DMS153 treated with DMSO at 0.1 percent for 48 hours (cell line): ENCODE data around the gene CHST8.
"Not testable (repeated sequence)": the region's sequence is repeated elsewhere in the genome, so short reads cannot be mapped to it uniquely, and the experiment has no call there.

Source experiments
- DNase-seq: peaks from one replicate; lab custom pipeline; 2025; ENCODE audit not compliant: unreplicated experiment; lab: John Stamatoyannopoulos, UW

Gene CHST8

DNA sequence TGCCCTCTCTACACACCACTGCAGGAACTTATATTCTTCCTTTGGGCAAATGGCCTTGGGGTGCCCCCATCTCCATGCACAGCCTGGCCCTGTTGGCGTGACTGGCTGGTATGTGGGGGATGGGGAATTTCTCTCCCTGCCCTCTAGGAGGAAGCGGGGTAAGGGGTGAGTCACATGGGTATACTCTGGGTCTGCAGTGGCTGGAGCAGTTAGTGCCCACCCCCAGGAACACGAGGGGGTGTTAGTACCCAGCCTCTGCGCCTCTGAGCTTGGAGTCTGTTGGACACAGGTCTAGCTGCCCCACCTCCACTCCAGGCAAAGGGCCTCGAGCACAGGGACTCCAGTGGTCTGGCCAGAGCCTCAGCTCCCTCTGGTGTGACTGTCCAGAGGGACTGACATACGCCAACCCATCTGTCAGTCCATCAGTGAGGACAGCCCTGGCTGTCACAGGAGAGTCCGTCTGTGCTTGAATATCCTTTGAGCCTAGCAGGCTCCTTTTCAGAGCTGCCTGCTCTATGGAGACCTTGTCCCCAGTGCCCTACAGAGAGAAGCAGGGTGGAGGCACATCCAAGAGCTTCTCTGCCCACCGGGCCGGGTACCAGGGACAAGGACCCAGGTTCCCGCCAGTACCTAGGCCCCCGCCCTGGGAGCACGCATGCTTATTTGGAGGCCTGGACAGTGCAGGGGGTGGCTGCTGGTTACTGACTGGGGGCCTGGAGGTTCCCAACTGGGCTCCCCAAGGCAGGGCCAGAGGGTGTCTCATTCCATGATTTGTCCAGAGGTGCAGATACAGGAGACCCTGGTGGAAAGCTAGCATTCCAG, 66.6 kb downstream of the CHST8 start:
- no peak for DNase-seq

- no peak for DNase-seq
Measured at GRCh38 chr19:33689138-33689746, 67.5 kb downstream of the CHST8 start.

DNA sequence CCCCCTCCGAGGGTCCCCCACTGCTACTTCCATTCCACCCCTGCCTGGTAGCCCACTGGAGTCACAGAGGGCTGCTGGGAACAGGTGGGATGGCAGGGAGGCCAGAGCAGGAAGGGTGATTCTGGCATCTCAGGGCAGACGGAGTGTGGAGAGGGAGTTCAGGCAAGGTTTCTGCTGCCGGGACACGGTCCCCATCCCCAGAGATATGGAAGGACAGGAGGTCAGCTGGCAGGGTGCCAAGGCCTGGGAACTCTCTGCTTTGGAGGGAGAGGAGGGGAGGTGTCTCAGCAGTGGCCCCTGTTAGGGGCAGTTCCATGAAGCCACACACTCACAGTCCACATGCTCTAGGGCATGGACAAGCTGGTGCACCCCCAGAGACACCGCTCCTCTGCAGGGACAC, 68.1 kb downstream of the CHST8 start:
- no peak for DNase-seq

DNA sequence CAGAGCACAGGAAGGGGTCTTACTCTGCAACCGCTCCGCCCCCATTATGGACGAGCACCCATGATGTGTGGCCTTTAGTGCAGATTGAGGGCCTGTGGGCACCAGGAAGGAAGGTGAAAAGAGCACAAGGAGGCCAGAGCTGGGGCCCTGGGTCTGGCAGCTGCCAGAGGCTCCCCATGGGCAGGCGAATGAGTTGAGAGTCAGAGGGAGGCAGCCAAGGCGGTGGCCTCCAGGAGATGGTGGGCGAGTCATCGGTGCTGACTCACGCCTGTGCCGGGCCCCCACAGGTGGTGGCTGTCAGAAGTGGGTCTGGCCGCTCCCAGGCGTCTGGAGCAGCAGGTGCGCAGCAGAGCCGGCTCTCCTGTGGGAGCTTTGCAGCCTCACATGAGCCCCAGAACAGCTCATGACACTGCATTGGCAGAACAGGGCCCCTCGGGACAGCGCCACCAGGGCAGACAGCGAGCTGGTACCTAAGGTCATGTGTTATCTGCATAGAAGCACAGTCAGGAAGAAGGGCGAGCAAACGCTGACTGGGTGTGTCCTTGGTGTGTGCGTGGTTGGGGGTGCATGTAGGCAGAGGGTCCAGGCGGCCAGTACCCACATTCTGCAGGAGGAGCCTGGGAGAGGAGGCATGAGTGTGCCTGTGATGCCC, 68.8 kb downstream of the CHST8 start:
- DNase-seq: no peak

DNA sequence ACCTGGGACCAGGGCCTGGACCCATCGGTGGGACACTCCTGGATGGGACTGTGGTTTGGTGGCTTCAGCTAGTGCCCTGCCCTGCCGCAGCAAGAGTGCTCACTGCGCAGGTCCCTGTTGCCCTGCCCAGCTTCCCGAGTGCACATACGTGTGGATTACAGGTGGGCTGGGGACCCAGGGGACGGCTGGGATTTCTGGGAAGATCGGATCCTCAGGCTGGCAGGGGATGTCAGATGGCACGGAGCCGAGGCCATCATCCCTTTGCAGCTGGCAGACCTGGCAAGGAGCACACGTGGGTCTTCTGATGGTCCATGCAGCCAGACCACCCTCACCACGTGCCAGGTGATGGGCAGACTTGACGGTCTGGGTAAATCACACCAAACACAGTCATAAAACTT, 69.3 kb downstream of the CHST8 start:
- no peak for DNase-seq

DNA sequence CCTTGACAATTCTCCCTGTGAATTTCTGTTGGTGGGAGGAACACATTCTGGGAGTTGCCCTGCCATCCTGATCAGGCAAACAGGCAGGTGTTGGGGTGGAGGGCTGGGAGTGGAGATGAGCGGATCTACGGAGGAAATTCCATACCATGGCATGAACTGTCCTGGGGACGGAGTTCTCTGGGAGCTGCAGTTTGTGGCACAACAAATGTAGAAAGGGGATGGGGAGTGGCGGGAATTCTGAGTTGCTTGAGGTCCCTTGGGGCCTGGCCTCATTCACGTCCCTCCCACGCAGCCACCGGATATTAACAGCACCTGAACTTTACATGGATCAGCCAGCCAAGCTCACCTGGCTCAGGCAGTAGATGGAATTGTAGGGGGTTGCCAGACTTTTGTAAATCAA, 70.0 kb downstream of the CHST8 start:
- no peak for DNase-seq

DNA sequence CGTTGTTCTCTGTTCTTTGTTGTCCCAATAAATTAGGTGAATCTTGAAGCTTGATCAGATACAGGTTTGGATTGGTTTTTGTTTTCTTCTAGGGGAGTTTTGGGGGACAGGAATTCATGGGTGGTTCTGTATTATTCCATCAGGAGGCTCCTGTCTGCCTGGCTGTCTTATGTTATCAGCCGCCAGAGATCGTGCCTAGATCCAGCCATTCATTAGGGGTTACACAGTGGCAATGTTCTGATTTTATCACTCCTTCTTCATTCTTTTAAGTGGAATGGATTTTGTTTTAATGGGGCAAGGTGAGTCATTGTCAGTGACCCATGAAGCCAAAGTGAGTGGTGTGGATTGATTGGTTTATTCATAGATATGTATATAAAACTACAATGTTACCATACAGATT, 71.9 kb downstream of the CHST8 start:
- no peak for DNase-seq

- not testable (repeated sequence) for DNase-seq
Measured at GRCh38 chr19:33695547-33695946, 73.8 kb downstream of the CHST8 start.

DNA sequence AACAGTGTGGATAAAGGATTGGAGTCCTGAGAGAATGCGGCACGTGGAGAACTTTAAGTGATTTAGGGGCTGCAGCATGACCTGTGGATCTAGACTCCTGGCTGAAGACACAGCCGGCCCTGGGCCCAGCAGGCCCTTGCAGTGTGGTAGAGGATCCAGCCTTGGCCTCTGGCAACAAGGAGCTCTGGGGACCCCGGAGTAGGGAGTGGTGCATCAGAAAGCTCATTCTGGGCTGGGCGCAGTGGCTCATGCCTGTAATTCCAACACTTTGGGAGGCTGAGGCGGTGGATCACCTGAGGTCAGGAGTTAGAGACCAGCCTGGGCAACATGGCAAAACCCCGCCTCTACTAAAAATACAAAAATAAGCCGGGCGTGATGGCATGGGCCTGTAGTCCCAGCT, 76.0 kb downstream of the CHST8 start:
- DNase-seq: no peak

- no peak for DNase-seq
Measured at GRCh38 chr19:33698576-33699435, 77.1 kb downstream of the CHST8 start.

DNA sequence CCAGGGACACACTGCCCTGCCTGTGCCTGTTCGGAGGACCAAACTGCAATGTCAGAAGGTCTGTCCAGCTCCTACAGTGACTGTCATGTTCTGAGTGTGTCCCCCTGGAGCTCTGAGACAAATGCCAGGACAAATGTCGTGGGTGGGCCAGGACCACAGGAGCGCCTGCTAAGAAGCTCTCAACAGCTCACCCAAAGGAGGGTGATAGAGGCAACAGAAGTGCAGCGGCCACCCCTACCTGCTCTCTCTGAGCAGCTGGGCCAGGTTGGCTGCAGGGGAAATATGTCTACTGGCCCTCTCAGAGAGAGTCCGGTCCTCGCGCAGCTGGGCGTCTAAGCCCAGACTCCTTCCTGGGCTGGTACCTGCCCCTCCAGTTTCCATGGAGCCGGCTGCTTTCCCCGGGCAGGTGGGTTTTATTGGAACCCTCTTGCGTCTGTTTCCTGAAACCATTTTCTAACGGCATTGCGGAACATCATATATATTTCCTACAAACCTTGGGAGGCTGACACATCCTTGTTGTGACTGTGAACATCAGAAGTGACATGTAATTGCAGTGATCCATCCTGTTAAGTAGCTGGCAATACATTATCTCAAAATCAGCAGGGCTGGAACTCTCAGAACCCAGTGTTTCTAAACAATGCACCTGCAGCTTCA, 78.1 kb downstream of the CHST8 start:
- DNase-seq: no peak

GRCh38 chr19:33700408-33701013, 78.8 kb downstream of the CHST8 start:
- no peak for DNase-seq

- DNase-seq: no peak
Measured at GRCh38 chr19:33701565-33701964, 79.8 kb downstream of the CHST8 start.

GRCh38 chr19:33702606-33703437, 81.1 kb downstream of the CHST8 start:
- DNase-seq: no peak

DNA sequence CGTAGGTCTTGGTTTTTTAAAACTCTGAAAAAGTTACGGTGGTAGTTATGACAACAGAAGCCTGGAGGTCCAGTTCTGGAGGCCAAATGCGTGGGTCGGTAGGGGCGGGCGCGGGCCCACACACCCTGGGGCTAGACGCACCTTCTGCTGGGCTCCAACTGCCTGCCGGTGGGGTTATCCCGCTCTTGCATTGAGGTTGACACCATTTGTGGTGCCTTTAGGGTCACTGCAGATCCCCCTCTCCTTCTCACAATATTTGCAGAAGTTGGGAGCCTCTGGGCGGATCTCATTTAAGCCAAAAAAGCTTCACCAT, 81.6 kb downstream of the CHST8 start:
- DNase-seq: no peak

- DNase-seq: no peak
Measured at GRCh38 chr19:33703821-33704220, 82.1 kb downstream of the CHST8 start.

DNA sequence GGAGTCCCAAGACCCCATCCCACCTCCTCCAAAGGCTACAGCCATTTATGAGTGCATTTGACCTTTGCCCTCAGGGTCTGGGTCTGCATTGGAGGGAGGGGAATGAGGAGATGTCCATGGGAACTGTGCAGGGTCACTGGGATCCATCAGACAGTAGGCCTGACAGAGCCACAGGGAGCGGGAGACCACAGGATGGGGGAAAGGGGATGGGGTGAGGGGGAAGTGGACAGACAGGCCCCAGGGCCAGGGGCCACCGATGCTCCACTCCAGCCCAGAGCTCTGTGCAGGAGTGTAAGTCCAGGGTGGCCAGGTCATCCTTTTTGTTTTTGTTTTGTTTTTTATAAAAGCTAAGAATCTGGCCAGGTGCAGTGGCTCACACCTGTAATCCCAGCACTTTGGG, 82.5 kb downstream of the CHST8 start:
- DNase-seq: no peak

DNA sequence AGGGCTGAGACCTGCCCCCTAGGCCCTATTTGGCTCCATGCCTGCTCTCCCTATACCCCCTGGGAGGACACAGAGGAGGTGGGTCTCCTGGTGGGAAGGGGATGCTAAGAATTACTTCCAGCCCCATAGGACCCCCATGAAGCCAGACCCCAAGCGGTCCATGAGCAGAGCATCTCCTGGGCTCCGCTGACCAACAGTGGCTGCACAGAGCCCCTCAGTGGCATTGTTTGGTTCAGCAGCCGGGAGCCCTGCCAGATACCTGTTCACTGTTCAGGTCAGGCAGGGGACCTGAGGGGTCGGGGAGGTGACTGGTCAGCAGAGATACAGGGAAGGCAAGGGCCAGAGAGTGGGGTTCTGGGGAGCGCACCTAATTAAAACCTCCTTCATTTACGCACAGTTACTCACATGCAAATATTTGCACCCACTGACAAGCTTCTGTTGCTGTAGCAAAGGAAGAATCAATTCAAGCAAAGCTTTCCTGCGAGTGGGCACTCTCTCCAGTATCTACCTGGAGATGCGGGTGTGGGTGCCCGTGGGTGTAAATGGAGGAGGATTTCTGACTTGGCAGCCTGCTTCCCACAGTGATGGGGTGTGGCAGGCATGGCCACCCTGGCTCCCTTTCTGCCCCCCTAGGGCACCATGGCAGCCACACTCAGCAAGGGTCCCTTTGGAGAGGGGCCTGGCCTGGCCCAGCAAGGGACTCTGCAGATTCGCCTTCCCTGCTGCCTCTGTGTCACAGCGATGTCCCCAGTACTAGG, 83.5 kb downstream of the CHST8 start:
- no peak for DNase-seq

- DNase-seq: no peak
Measured at GRCh38 chr19:33705860-33706259, 84.1 kb downstream of the CHST8 start.
